Glutamatergic neuron (in vitro differentiated cells): Measurements from ENCODE around the gene MAGI1. TPM values are rescaled to one million over a fixed set of nuclear protein-coding genes. Genes with fewer than 3 reads are reported as not detected.

ENCODE experiments used
- DNase-seq: peaks from one replicate; pipeline ENCODE4 v3.0.0; 2022
- H3K27ac Mint-ChIP-seq: one replicate; pipeline ENCODE4 v1.8.0; 2020; ENCODE audit warnings: mild to moderate bottlenecking, mixed read lengths, inconsistent platforms; ENCODE audit not compliant: unreplicated experiment
- H3K27me3 Mint-ChIP-seq: one replicate; pipeline ENCODE4 v1.8.0; 2020; ENCODE audit warnings: mild to moderate bottlenecking, moderate library complexity, mixed read lengths, inconsistent platforms; ENCODE audit not compliant: unreplicated experiment
- H3K36me3 Mint-ChIP-seq: one replicate; pipeline ENCODE4 v1.8.0; 2020; ENCODE audit warnings: mild to moderate bottlenecking, mixed read lengths, inconsistent platforms; ENCODE audit not compliant: unreplicated experiment
- H3K4me1 Mint-ChIP-seq: one replicate; pipeline ENCODE4 v1.8.0; 2020; ENCODE audit warnings: mild to moderate bottlenecking, low read depth, mixed read lengths, inconsistent platforms; ENCODE audit not compliant: unreplicated experiment
- H3K4me3 Mint-ChIP-seq: one replicate; pipeline ENCODE4 v1.8.0; 2020; ENCODE audit warnings: mild to moderate bottlenecking, mixed read lengths, inconsistent platforms; ENCODE audit not compliant: unreplicated experiment
- H3K9me3 Mint-ChIP-seq: one replicate; pipeline ENCODE4 v1.8.0; 2020; ENCODE audit warnings: mild to moderate bottlenecking, moderate library complexity, mixed read lengths, inconsistent platforms; ENCODE audit not compliant: unreplicated experiment
- total RNA-seq: library from RNA; stranded (reverse); fragmentation: NEBNext Ultra II Directional; extraction: Animal tissue kit (Norgen Biotek cat#: 25700); gene quantifications from one replicate; pipeline ENCODE4 v1.2.1, GENCODE V29; 2021; ENCODE audit not compliant: unreplicated experiment
- TF ChIP-seq, protein P1 (sequence below): fragments of 200-600 bp; sonication (generic); IDR thresholded peaks from one replicate; pipeline ENCODE4 v1.5.0; 2021; ENCODE audit not compliant: partially characterized antibody, unreplicated experiment

The MAGI1 gene
- total RNA-seq, 1 donor from 2014 or later, result 46.5 TPM

GRCh38 chr3:65478551-65479500 is 559.9 kb downstream of the MAGI1 start:
- Mint-ChIP-seq H3K9me3 (no peaks in the 10 kb centered on the region), H3K27ac (no peak overlapping the region), H3K36me3 (no peaks in the 10 kb centered on the region), H3K4me1 (peaks cover 16% of the 10 kb centered on the region), H3K27me3 (peaks cover 2% of the 10 kb centered on the region), H3K4me3 (no peak overlapping the region)
- no peak for DNase-seq
- TF ChIP-seq, protein P1, sequence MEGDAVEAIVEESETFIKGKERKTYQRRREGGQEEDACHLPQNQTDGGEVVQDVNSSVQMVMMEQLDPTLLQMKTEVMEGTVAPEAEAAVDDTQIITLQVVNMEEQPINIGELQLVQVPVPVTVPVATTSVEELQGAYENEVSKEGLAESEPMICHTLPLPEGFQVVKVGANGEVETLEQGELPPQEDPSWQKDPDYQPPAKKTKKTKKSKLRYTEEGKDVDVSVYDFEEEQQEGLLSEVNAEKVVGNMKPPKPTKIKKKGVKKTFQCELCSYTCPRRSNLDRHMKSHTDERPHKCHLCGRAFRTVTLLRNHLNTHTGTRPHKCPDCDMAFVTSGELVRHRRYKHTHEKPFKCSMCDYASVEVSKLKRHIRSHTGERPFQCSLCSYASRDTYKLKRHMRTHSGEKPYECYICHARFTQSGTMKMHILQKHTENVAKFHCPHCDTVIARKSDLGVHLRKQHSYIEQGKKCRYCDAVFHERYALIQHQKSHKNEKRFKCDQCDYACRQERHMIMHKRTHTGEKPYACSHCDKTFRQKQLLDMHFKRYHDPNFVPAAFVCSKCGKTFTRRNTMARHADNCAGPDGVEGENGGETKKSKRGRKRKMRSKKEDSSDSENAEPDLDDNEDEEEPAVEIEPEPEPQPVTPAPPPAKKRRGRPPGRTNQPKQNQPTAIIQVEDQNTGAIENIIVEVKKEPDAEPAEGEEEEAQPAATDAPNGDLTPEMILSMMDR, result no peak

DNA sequence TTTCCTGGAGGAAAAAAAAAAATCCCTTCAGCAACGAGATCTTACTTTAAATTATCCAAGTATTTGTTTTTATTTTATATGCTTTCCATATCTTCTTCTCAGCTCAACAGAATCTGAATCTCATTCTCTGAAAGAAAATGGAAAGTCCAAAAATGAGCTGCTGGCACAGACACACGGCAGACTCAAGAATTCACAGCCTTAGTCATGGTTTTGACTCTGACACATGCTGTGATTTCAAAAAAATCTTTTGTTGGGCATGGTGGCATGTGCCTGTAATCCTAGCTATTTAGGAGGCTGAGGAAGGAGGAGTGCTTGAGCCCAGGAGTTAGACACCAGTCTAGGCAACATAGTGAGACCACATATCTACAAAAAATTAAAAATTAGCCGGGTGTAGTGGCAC is 565.0 kb downstream of the MAGI1 start:
- no peak overlapping the region for H3K27ac Mint-ChIP-seq
- no peak overlapping the region for H3K4me3 Mint-ChIP-seq
- H3K4me1 Mint-ChIP-seq, result peaks cover 7% of the 10 kb centered on the region
- H3K27me3 Mint-ChIP-seq, result peaks cover 2% of the 10 kb centered on the region
- H3K36me3 Mint-ChIP-seq, result no peaks in the 10 kb centered on the region
- no peak for DNase-seq
- no peaks in the 10 kb centered on the region for H3K9me3 Mint-ChIP-seq
- TF ChIP-seq, protein P1, result no peak

- H3K4me1 Mint-ChIP-seq, result peaks cover 3% of the 10 kb centered on the region
- no peaks in the 10 kb centered on the region for H3K36me3 Mint-ChIP-seq
- H3K27me3 Mint-ChIP-seq, result no peaks in the 10 kb centered on the region
- H3K9me3 Mint-ChIP-seq, result no peaks in the 10 kb centered on the region
- no peak overlapping the region for H3K4me3 Mint-ChIP-seq
- H3K27ac Mint-ChIP-seq, result no peak overlapping the region
- TF ChIP-seq, protein P1, result no peak
- DNase-seq, result no peak
These were observed 566.2 kb downstream of the MAGI1 start for GRCh38 chr3:65472501-65472900.

DNA sequence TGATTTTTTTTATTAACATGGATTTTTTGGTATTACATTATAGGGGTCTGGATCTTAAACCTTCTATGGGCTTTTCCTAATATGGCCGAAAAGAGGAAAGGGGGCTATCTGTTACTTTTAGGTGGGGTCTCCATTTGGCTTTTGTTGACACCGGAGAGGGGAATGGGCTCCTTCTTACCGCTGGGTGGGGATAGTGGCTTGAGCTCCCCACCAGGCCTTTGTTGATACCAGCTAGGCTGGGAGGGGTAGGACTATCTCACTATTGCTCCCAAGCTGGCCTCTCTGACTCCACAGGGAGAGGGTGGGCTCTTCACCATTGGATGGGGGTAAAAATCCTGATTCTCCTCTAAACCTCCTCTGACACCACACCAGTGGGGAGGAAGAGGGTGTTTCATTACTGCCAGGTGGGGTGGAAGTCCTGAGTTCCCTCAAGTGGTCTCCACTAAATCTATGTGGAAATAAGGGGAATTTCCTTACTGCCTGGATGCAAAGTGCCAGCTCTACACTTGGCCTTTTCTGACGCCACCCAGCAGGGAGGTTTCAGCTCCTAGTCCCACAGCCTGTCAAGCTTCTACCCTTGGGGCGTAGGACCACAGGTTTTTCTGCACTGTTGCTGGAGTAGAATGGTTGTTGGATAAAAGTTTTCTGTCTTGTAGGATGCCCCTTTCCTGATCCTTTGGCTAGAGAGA is 572.3 kb downstream of the MAGI1 start:
- Mint-ChIP-seq H3K4me3 (no peak overlapping the region), H3K4me1 (peaks cover 8% of the 10 kb centered on the region), H3K27ac (peak overlapping the region; percentile 15), H3K36me3 (no peaks in the 10 kb centered on the region), H3K27me3 (peaks cover 1% of the 10 kb centered on the region), H3K9me3 (peaks cover 2% of the 10 kb centered on the region)
- DNase-seq, result no peak
- TF ChIP-seq, protein P1, result no peak

- Mint-ChIP-seq H3K4me3 (no peak overlapping the region), H3K36me3 (no peaks in the 10 kb centered on the region), H3K27me3 (no peaks in the 10 kb centered on the region), H3K27ac (no peak overlapping the region), H3K4me1 (peaks cover 8% of the 10 kb centered on the region), H3K9me3 (no peaks in the 10 kb centered on the region)
- DNase-seq, result no peak
- TF ChIP-seq, protein P1, result no peak
These were observed 588.8 kb downstream of the MAGI1 start for GRCh38 chr3:65449841-65450428.
